Ureter (tissue), 1 donor: Measurements from ENCODE around the gene NOLC1. TPM values are rescaled to one million over a fixed set of nuclear protein-coding genes. Genes with fewer than 3 reads are reported as not detected.
"Not testable (repeated sequence)": the region's sequence is repeated elsewhere in the genome, so short reads cannot be mapped to it uniquely, and the experiment has no call there.

ENCODE experiments used
- DNase-seq: peaks from one replicate; pipeline ENCODE4 v3.0.0-alpha.2; 2020; ENCODE audit warnings: low spot score
- total RNA-seq: library from RNA; stranded (reverse); gene quantifications from one replicate; pipeline ENCODE4 v1.2.4, GENCODE V29; 2023
- donor health status: DM: yes; HTN: yes; CAD: no.

The NOLC1 gene
- total RNA-seq, 1 donor from 2014 or later = 92.1 TPM

GRCh38 chr10:102153093-102153620 is 968 bp downstream of the NOLC1 start:
- no peak for DNase-seq

- no peak for DNase-seq
Measured at GRCh38 chr10:102154466-102155116, 2.4 kb downstream of the NOLC1 start.

- DNase-seq = no peak
Measured at GRCh38 chr10:102157224-102157623, 5.0 kb downstream of the NOLC1 start.

- no peak for DNase-seq
Measured at GRCh38 chr10:102159051-102159597, 6.9 kb downstream of the NOLC1 start.

- no peak for DNase-seq
Measured at GRCh38 chr10:102159831-102160230, 7.6 kb downstream of the NOLC1 start.

GRCh38 chr10:102163342-102163989 is 11.3 kb downstream of the NOLC1 start:
- DNase-seq = no peak

GRCh38 chr10:102167861-102168260 is 15.7 kb downstream of the NOLC1 start:
- no peak for DNase-seq

- DNase-seq = no peak
Measured at GRCh38 chr10:102170602-102171001, 18.4 kb downstream of the NOLC1 start.

GRCh38 chr10:102172288-102172687 is 20.1 kb downstream of the NOLC1 start:
- no peak for DNase-seq

GRCh38 chr10:102175415-102175814 is 23.2 kb downstream of the NOLC1 start:
- no peak for DNase-seq

GRCh38 chr10:102184606-102185005 is 32.4 kb downstream of the NOLC1 start:
- no peak for DNase-seq

GRCh38 chr10:102185272-102185671 is 33.1 kb downstream of the NOLC1 start:
- DNase-seq = no peak

GRCh38 chr10:102185811-102186527 is 33.8 kb downstream of the NOLC1 start:
- DNase-seq = no peak

- DNase-seq = no peak
Measured at GRCh38 chr10:102188298-102188940, 36.2 kb downstream of the NOLC1 start.

GRCh38 chr10:102188941-102189898 is 37.0 kb downstream of the NOLC1 start:
- DNase-seq = not testable (repeated sequence)

GRCh38 chr10:102191956-102192355 is 39.8 kb downstream of the NOLC1 start:
- no peak for DNase-seq

- DNase-seq = no peak
Measured at GRCh38 chr10:102195296-102195870, 43.2 kb downstream of the NOLC1 start.

- DNase-seq = no peak
Measured at GRCh38 chr10:102196893-102197292, 44.7 kb downstream of the NOLC1 start.

GRCh38 chr10:102198027-102198426 is 45.8 kb downstream of the NOLC1 start:
- DNase-seq = no peak
